Measurements from ENCODE around the gene TNNT2.

Gene TNNT2

DNA sequence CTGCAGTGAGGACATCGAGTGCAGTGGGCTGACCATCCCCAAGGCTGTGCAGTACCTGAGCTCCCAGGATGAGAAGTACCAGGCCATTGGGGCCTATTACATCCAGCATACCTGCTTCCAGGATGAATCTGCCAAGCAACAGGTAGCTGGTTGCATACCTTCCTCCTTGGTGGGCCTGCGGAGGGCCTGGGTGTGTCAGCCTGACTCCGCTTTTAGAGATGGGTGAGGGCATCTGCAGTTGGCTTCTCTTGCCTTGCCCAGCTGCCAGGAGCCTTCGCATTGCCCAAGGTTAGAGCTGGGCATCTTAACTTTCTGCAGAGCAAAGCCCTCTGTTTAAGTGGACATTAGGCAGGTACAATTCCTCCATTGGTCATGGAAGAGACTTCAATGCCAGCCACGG lies 60.9 kb downstream of the TNNT2 start:
- no peak for DNase-seq (ENCODE audit: extremely low read depth, low read depth)
- TF ChIP-seq, protein P1, sequence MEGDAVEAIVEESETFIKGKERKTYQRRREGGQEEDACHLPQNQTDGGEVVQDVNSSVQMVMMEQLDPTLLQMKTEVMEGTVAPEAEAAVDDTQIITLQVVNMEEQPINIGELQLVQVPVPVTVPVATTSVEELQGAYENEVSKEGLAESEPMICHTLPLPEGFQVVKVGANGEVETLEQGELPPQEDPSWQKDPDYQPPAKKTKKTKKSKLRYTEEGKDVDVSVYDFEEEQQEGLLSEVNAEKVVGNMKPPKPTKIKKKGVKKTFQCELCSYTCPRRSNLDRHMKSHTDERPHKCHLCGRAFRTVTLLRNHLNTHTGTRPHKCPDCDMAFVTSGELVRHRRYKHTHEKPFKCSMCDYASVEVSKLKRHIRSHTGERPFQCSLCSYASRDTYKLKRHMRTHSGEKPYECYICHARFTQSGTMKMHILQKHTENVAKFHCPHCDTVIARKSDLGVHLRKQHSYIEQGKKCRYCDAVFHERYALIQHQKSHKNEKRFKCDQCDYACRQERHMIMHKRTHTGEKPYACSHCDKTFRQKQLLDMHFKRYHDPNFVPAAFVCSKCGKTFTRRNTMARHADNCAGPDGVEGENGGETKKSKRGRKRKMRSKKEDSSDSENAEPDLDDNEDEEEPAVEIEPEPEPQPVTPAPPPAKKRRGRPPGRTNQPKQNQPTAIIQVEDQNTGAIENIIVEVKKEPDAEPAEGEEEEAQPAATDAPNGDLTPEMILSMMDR (IDR thresholded peaks at IDR 0.05; ENCODE audit: low read depth, low read length), result no peak

DNA sequence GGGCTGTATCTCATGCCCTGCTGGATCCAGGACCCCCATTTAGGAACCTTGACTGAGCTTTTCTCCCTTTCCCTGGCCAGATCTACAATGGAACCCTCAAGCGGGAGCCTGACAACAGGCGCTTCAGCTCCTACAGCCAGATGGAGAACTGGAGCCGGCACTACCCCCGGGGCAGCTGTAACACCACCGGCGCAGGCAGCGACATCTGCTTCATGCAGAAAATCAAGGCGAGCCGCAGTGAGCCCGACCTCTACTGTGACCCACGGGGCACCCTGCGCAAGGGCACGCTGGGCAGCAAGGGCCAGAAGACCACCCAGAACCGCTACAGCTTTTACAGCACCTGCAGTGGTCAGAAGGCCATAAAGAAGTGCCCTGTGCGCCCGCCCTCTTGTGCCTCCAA lies 64.4 kb downstream of the TNNT2 start:
- no peak for DNase-seq (ENCODE audit: extremely low read depth, low read depth)
- TF ChIP-seq, protein P1 (IDR thresholded peaks at IDR 0.05; ENCODE audit: low read depth, low read length), result no peak

DNA sequence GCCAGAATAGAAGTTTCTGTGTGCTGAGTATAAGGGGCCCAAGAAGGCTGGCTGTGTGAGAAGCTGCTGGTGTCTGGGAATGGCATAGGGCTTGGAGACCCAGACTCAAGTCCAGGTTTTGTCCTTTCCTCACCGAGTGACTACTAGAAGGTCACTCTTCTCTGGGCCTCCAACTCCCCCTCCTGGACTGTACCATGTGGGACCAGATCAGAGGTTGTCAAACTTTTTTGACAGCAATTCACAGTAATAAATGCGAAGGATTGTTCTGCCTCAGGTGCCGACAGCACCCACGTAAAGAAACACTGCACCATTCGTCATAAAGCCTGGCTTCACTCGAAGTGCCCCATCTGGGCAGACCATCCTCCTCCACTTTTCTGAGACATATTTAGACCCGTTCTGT lies 65.2 kb downstream of the TNNT2 start:
- no peak for DNase-seq (ENCODE audit: extremely low read depth, low read depth)
- TF ChIP-seq, protein P1 (IDR thresholded peaks at IDR 0.05; ENCODE audit: low read depth, low read length), result no peak

DNA sequence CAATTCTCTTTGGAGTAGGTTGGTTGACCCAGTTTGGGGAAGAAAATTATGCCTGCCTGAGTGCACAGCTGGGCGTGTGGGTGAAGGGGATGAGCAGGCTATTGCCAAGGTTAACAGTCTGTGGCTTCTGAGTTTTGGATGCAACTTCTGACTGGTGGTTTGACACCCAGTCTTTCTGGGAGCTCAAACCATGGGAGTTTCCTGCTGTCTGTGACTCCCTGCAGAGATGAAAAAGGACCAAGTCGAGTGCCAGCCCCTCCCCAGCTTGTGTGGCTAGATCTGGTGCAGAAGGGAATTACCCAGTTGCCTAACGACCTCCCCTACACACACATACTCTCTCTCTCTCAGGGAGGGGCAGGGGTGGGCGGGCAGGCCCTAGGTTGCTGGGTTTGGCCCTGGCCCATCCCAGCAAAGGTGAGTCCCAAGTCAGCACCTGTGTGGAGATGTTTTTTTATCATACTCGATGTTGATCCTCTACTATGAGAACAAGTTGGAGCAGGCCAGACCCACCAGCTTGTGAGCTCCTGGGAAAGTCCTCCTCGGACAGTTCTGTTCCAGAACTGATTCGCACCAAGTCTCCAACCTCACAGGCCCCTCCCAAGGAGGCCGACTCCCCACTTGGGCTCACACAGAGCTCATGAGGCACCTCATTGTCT lies 66.0 kb downstream of the TNNT2 start:
- DNase-seq (ENCODE audit: extremely low read depth, low read depth), result no peak
- TF ChIP-seq, protein P1 (IDR thresholded peaks at IDR 0.05; ENCODE audit: low read depth, low read length), result no peak

DNA sequence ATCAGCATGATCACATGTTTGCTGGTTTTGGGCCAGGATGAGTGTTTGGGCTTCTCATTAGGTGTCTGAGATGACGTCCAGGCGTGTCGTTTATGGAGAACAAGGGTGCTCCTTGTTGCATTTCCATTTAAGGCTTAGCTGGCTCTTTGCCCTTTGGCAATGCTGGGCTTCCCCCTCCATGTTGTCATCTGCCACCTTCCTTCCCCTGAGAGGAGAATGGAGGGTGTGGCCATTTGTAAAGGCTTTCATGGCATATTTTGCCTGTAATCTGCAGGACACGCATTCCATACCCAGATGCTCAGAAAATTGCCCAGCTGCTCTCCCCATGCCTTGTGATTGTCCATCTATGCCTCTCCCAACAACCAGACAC lies 66.5 kb downstream of the TNNT2 start:
- TF ChIP-seq, protein P1 (IDR thresholded peaks at IDR 0.05; ENCODE audit: low read depth, low read length), result no peak
- DNase-seq (ENCODE audit: extremely low read depth, low read depth), result no peak

DNA sequence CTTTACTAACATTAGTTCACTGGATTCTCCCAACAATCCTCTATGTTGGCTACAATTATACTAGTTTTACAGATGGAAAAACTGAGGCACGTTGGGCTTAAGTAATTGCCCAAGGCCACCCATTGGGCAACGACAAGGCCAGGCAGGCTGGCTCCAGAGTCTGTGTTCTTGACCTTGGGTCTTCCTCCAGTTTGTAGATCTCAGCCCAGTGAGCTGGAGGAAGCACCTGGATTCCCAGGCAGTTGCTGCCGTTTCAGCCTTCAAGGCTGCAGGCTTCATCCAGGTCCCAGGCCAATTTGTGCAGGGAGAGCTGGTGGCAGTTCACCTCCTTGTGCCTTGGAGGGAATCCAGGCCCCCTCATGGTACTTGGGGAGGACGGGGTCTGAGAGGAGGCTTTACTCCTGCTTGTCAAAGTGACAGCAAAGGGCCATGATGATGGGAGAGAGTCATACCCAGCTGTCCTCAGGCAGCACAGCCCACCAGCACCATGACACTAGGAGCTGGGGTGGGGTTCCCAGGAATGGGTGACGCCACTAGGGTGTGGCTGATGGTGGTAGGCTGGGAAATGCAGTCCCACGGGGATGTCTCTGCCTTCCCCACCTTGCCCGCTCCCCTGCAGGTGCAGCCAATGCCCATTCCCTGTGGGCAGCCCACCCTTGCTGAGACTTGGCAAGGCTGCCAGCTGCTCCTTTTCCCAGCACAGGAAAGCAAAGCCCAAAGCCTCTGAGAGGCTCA lies 67.1 kb downstream of the TNNT2 start:
- TF ChIP-seq, protein P1 (IDR thresholded peaks at IDR 0.05; ENCODE audit: low read depth, low read length), result no peak
- DNase-seq (ENCODE audit: extremely low read depth, low read depth), result no peak

DNA sequence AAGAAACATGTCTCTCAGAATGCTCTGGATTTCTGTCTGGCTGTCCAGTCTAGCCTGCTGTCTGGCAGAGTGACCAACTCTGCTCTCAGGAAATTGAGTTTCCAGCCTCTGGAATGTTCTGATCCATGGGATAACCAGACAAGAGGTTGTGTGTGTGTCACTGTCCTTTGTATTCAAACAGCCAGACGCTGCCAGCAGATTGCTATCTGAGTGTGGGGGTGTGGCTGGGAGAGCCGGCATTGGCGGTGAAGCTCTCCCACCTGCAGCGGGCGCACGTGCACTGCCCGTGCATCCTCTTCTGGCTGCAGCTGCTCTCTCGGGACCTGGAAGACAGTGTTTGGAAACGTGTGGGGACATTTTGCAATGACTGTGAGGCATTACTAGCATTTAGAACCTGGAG lies 68.1 kb downstream of the TNNT2 start:
- no peak for DNase-seq (ENCODE audit: extremely low read depth, low read depth)
- TF ChIP-seq, protein P1 (IDR thresholded peaks at IDR 0.05; ENCODE audit: low read depth, low read length), result no peak

Measured in AG09319 (cell line).